Lung (tissue), 12 donors: ENCODE data around the gene PSEN1. TPM values are rescaled to one million over a fixed set of nuclear protein-coding genes. Genes with fewer than 3 reads are reported as not detected.
A peak's percentile ranks its signal among the peaks of the same experiment; 100 is the strongest.

Experiments
- ATAC-seq: fragments of 200-7000 bp; cut with Tn5 transposase; one replicate; pipeline ENCODE4 v1.9.1; 2020; ENCODE audit warnings: moderate number of reproducible peaks; ENCODE audit not compliant: insufficient read depth, low FRiP score
- DNase-seq, 3 donors: peaks; one replicate each; pipeline ENCODE4 v3.0.0-alpha.2; 2013 to 2017
- H3K27ac ChIP-seq, 2 donors: one replicate each; pipeline ENCODE4 v1.5.1; 2013; ENCODE audit warnings: mild to moderate bottlenecking in 2 of 2, moderate library complexity in 2 of 2, control low read depth in 1 of 2, inconsistent platforms in 1 of 2, low read depth in 1 of 2, low read length in 1 of 2
- H3K27me3 ChIP-seq, 3 donors: one replicate each; pipeline ENCODE4 v1.5.1; 2013; ENCODE audit warnings: low read length in 2 of 3; ENCODE audit not compliant: control insufficient read depth in 3 of 3, insufficient read depth in 3 of 3
- H3K36me3 ChIP-seq, 4 donors: one replicate each; pipeline ENCODE4 v1.5.1; 2013; ENCODE audit warnings: low read length in 4 of 4, mild to moderate bottlenecking in 1 of 4, moderate library complexity in 1 of 4; ENCODE audit not compliant: control insufficient read depth in 4 of 4, insufficient read depth in 4 of 4
- H3K4me1 ChIP-seq, 5 donors: one replicate each; pipeline ENCODE4 v1.5.1; 2013; ENCODE audit warnings: low read length in 5 of 5, mild to moderate bottlenecking in 2 of 5, moderate library complexity in 1 of 5; ENCODE audit not compliant: control insufficient read depth in 5 of 5, insufficient read depth in 5 of 5
- H3K4me3 ChIP-seq: one replicate; pipeline ENCODE4 v1.5.1; 2013; ENCODE audit warnings: mild to moderate bottlenecking, control low read depth, moderate library complexity
- H3K9ac ChIP-seq, 2 donors: one replicate each; pipeline ENCODE4 v1.5.1; 2013; ENCODE audit warnings: low read length in 2 of 2, control low read depth in 1 of 2; ENCODE audit not compliant: insufficient read depth in 1 of 2
- H3K9me3 ChIP-seq, 4 donors: one replicate each; pipeline ENCODE4 v1.5.1; 2013; ENCODE audit warnings: low read length in 3 of 4, mild to moderate bottlenecking in 1 of 4, moderate library complexity in 1 of 4; ENCODE audit not compliant: control insufficient read depth in 4 of 4, insufficient read depth in 3 of 4
- CTCF ChIP-seq: IDR thresholded peaks from 2 replicates; pipeline ENCODE4 v1.5.1; 2012; ENCODE audit warnings: mild to moderate bottlenecking; ENCODE audit errors: control extremely low read depth, extremely low read depth
- WGBS, 2 donors: extraction: QIAGEN DNeasy Blood & Tissue Kit; methylation state at CpG; one replicate each; pipeline ENCODE4 v1.1.7; 2013; 5-methylcytosine and 5-hydroxymethylcytosine counted together
- polyA plus RNA-seq, 2 donors: library from polyadenylated mRNA; stranded (reverse); fragments of 200-250 nt; gene quantifications; one replicate each; pipeline ENCODE4 v1.2.1, GENCODE V29; 2013
- total RNA-seq, 2 donors: library from RNA; depleted of rRNA in 1 of 2; stranded (reverse); fragments of >200 nt in 1 of 2; gene quantifications; one replicate each; pipeline ENCODE4 v1.2.1, GENCODE V29; 2014 to 2021
- donor health status: control.
- donor health status: control.
- donor health status: Bipolar disorder and iron deficiency.
- donor health status: healthy.
- donor health status: DM: yes; HTN: yes; CAD: no.

The PSEN1 gene
- total and polyA plus RNA-seq, 4 donors: 33.6 to 64.7 (median 50.6) TPM

GRCh38 chr14:73125169-73125588, 11.1 kb upstream of the PSEN1 start:
- Histone ChIP-seq H3K27ac (no peak overlapping the region), H3K9me3 (no peaks in the 10 kb centered on the region), H3K4me1 (peaks cover 0 to 1% (median 0%) of the 10 kb centered on the region in 5 donors), H3K9ac (no peak overlapping the region), H3K4me3 (no peak overlapping the region), H3K36me3 (peaks cover 0 to 8% (median 6%) of the 10 kb centered on the region in 4 donors), H3K27me3 (no peaks in the 10 kb centered on the region)
- ATAC-seq (no peak), DNase-seq (no peak)
- WGBS, 2 donors: 74 to 83% methylated on average over 5 of the region's 5 CpGs
- no peak for TF ChIP-seq CTCF

- no peak for ATAC-seq
- Histone ChIP-seq H3K4me1 (peaks cover 0 to 1% (median 0%) of the 10 kb centered on the region in 5 donors), H3K9me3 (no peaks in the 10 kb centered on the region), H3K9ac (no peak overlapping the region), H3K4me3 (no peak overlapping the region), H3K27me3 (no peaks in the 10 kb centered on the region), H3K27ac (no peak overlapping the region), H3K36me3 (peaks cover 0 to 8% (median 3%) of the 10 kb centered on the region in 4 donors)
- DNase-seq: no peak
- no peak for TF ChIP-seq CTCF
- 88 to 91% methylated on average over 3 of the region's 3 CpGs for WGBS, 2 donors
Observed at GRCh38 chr14:73125746-73126145, 10.6 kb upstream of the PSEN1 start.

GRCh38 chr14:73133795-73134194, 2.5 kb upstream of the PSEN1 start:
- Histone ChIP-seq H3K4me3 (no peak overlapping the region), H3K27me3 (no peaks in the 10 kb centered on the region), H3K4me1 (peaks cover 7 to 12% (median 8%) of the 10 kb centered on the region in 5 donors), H3K9me3 (peaks cover 0 to 2% (median 0%) of the 10 kb centered on the region in 4 donors), H3K27ac (no peak overlapping the region), H3K36me3 (peaks cover 0 to 1% (median 0%) of the 10 kb centered on the region in 4 donors), H3K9ac (no peak overlapping the region)
- DNase-seq (no peak), ATAC-seq (no peak)
- no peak for TF ChIP-seq CTCF
- 98 to 99% methylated on average over 3 of the region's 3 CpGs for WGBS, 2 donors

- ATAC-seq: no peak
- peak overlapping the region in 1 of 2 donors; percentile 99 for H3K27ac ChIP-seq
- no peak overlapping the region for H3K4me3 ChIP-seq
- no peaks in the 10 kb centered on the region for H3K27me3 ChIP-seq
- H3K9ac ChIP-seq: peak overlapping the region in 1 of 2 donors; percentile 83
- TF ChIP-seq CTCF: no peak
- H3K36me3 ChIP-seq: peaks cover 0 to 3% (median 0%) of the 10 kb centered on the region in 4 donors
- WGBS, 2 donors: 2 to 5% methylated on average over 16 of the region's 16 CpGs
- peaks cover 7 to 12% (median 8%) of the 10 kb centered on the region in 5 donors for H3K4me1 ChIP-seq
- no peak for DNase-seq
- H3K9me3 ChIP-seq: peaks cover 0 to 2% (median 0%) of the 10 kb centered on the region in 4 donors
Observed at GRCh38 chr14:73136085-73136386, 271 bp upstream of the PSEN1 start.
